ENCODE data around the gene GP1BA. TPM values are rescaled to one million over a fixed set of nuclear protein-coding genes. Genes with fewer than 3 reads are reported as not detected.
A peak's percentile ranks its signal among the peaks of the same experiment; 100 is the strongest.

GP1BA gene
- total and polyA plus RNA-seq, 2 experiments from 2014 or later, result 0.24 TPM; not detected in 1

- Mint-ChIP-seq H3K27me3 (ENCODE audit: insufficient read depth, low read depth, poor library complexity) (peaks cover 37% of the 10 kb centered on the region), H3K27ac (peak overlapping the region; percentile 80), H3K4me1 (peaks cover 42% of the 10 kb centered on the region), H3K9me3 (no peaks in the 10 kb centered on the region; the same call in 2 of the 3 replicates), H3K36me3 (ENCODE audit: low read depth) (peaks cover 56% of the 10 kb centered on the region), H3K4me3 (peak overlapping the region; percentile 92)
- peaks cover 47% of the 10 kb centered on the region for H3F3A ChIP-seq (replicated peaks; ENCODE audit: low read depth)
- H3K4me2 ChIP-seq, result peak overlapping the region; percentile 96
- DNase-seq (ENCODE audit: low spot score) (no peak), ATAC-seq (no peak)
- peaks cover 44% of the 10 kb centered on the region for H3K79me2 ChIP-seq (replicated peaks; ENCODE audit: insufficient read depth)
- H3K9me2 ChIP-seq (ENCODE audit: insufficient read depth), result no peaks in the 10 kb centered on the region
- no peaks in the 10 kb centered on the region for H3K27me3 ChIP-seq (ENCODE audit: insufficient read depth)
- TF ChIP-seq ZNF114 (CRISPR knock-in tag; IDR thresholded peaks at IDR 0.05) (no peak), JUNB (IDR thresholded peaks at IDR 0.05; ENCODE audit: unreplicated experiment) (no peak), EZH2phosphoT487 (IDR thresholded peaks at IDR 0.05; ENCODE audit: unreplicated experiment) (no peak), NANOG (IDR thresholded peaks at IDR 0.05; ENCODE audit: borderline replicate concordance) (no peak), CREB1 (CRISPR knock-in tag; IDR thresholded peaks at IDR 0.05; ENCODE audit: low read depth) (no peak), REST (IDR thresholded peaks at IDR 0.05; ENCODE audit: unreplicated experiment) (no peak), POLR2AphosphoS5 (IDR thresholded peaks at IDR 0.05; ENCODE audit: low read depth) (no peak), STAT1 (IDR thresholded peaks at IDR 0.05; ENCODE audit: unreplicated experiment) (no peak), ZNF462 (CRISPR knock-in tag; IDR thresholded peaks at IDR 0.05) (no peak), ETS1 (IDR thresholded peaks at IDR 0.05) (no peak), CTCF (conservative IDR thresholded peaks at IDR 0.05; ENCODE audit: low read depth in 2 of 2) (no peak), EZH2 (IDR thresholded peaks at IDR 0.05; ENCODE audit: low read depth, unreplicated experiment) (no peak)
- H3K4me1 ChIP-seq (ENCODE audit: insufficient read depth), result peaks cover 41% of the 10 kb centered on the region
- peaks cover 21% of the 10 kb centered on the region for H3K36me3 ChIP-seq (ENCODE audit: insufficient read depth)
- H2AFZ ChIP-seq, result no peak overlapping the region
- peak overlapping the region; percentile 96 for H3K4me3 ChIP-seq
- H4K20me1 ChIP-seq (replicated peaks; ENCODE audit: insufficient read depth), result peaks cover 22% of the 10 kb centered on the region
- peak overlapping the region; percentile 100 for H3K27ac ChIP-seq (ENCODE audit: low read depth)
These were observed 14.9 kb downstream of the GP1BA start for GRCh38 chr17:4947010-4947410.
